Suprapubic skin (tissue), 4 donors: ENCODE results near the gene SKA3. TPM values are rescaled to one million over a fixed set of nuclear protein-coding genes. Genes with fewer than 3 reads are reported as not detected.
A peak's percentile ranks its signal among the peaks of the same experiment; 100 is the strongest.

Experiments used
- DNase-seq, 2 donors: peaks; one replicate each; pipeline ENCODE4 v3.0.0-alpha.2; 2019; ENCODE audit warnings: low spot score in 2 of 2
- H3K27ac ChIP-seq: fragments of 200-600 bp; sonication (generic); one replicate; pipeline ENCODE4 v1.5.1; 2019
- H3K27me3 ChIP-seq: fragments of 200-600 bp; sonication (generic); one replicate; pipeline ENCODE4 v1.5.1; 2019
- H3K36me3 ChIP-seq: fragments of 200-600 bp; sonication (generic); one replicate; pipeline ENCODE4 v1.5.1; 2019
- H3K4me1 ChIP-seq: fragments of 200-600 bp; sonication (generic); one replicate; pipeline ENCODE4 v1.5.1; 2019
- H3K4me3 ChIP-seq: fragments of 200-600 bp; sonication (generic); one replicate; pipeline ENCODE4 v1.5.1; 2019; ENCODE audit warnings: mild to moderate bottlenecking
- H3K9me3 ChIP-seq: fragments of 200-600 bp; sonication (generic); one replicate; pipeline ENCODE4 v1.5.1; 2019
- CTCF ChIP-seq, 2 donors: fragments of 200-600 bp in 1 of 2; fragments of 450-650 bp in 1 of 2; sonication (generic) in 1 of 2; IDR thresholded peaks; one replicate each; pipeline ENCODE4 v1.5.1; 2016 to 2019; ENCODE audit warnings: antibody characterized with exemption in 2 of 2, mild to moderate bottlenecking in 1 of 2, moderate library complexity in 1 of 2
- EP300 ChIP-seq: sonication (generic); formaldehyde crosslinking; IDR thresholded peaks from one replicate; pipeline ENCODE4 v1.6.1; 2017; ENCODE audit warnings: antibody characterized with exemption
- POLR2A ChIP-seq, 2 donors: fragments of 450-650 bp; IDR thresholded peaks; one replicate each; pipeline ENCODE4 v1.6.1; 2017; ENCODE audit warnings: antibody characterized with exemption in 2 of 2, mild to moderate bottlenecking in 2 of 2, moderate library complexity in 2 of 2
- POLR2AphosphoS5 ChIP-seq, 3 donors: sonication (generic); formaldehyde crosslinking; IDR thresholded peaks; one replicate each; pipeline ENCODE4 v1.6.1; 2017; ENCODE audit warnings: antibody characterized with exemption in 3 of 3
- WGBS: methylation state at CpG from one replicate; pipeline ENCODE4 v1.1.5; 2018; 5-methylcytosine and 5-hydroxymethylcytosine counted together
- total RNA-seq, 4 donors: library from RNA; depleted of rRNA; stranded (reverse); fragments of >200 nt; gene quantifications; one replicate each; pipeline ENCODE4 v1.1.0, GENCODE V29; 2016

SKA3 gene
- total RNA-seq, 4 donors from 2014 or later: 0.95 to 3.0 (median 2.2) TPM

- Histone ChIP-seq H3K4me3 (no peak overlapping the region), H3K4me1 (peaks cover 3% of the 10 kb centered on the region), H3K27me3 (no peaks in the 10 kb centered on the region), H3K27ac (no peak overlapping the region), H3K36me3 (no peaks in the 10 kb centered on the region), H3K9me3 (no peaks in the 10 kb centered on the region)
- DNase-seq: no peak
- 57% methylated on average over 5 of the region's 5 CpGs for WGBS
- TF ChIP-seq CTCF (IDR thresholded peaks at IDR 0.05) (no peak), POLR2A (IDR thresholded peaks at IDR 0.05) (no peak), POLR2AphosphoS5 (IDR thresholded peaks at IDR 0.05) (no peak), EP300 (no peak)
Observed at GRCh38 chr13:21134475-21134874, 41.9 kb downstream of the SKA3 start.

GRCh38 chr13:21133077-21133476 is 43.3 kb downstream of the SKA3 start:
- no peak for TF ChIP-seq POLR2AphosphoS5 (IDR thresholded peaks at IDR 0.05)
- no peak for TF ChIP-seq CTCF (IDR thresholded peaks at IDR 0.05)
- no peak for TF ChIP-seq EP300
- TF ChIP-seq POLR2A (IDR thresholded peaks at IDR 0.05): no peak
- no peaks in the 10 kb centered on the region for H3K27me3 ChIP-seq
- H3K4me3 ChIP-seq: no peak overlapping the region
- no peak overlapping the region for H3K27ac ChIP-seq
- no peaks in the 10 kb centered on the region for H3K4me1 ChIP-seq
- no peak for DNase-seq
- WGBS: 83% methylated on average over 3 of the region's 3 CpGs
- no peaks in the 10 kb centered on the region for H3K36me3 ChIP-seq
- no peaks in the 10 kb centered on the region for H3K9me3 ChIP-seq

- TF ChIP-seq EP300 (no peak), CTCF (IDR thresholded peaks at IDR 0.05) (no peak), POLR2AphosphoS5 (IDR thresholded peaks at IDR 0.05) (no peak), POLR2A (IDR thresholded peaks at IDR 0.05) (no peak)
- Histone ChIP-seq H3K9me3 (no peaks in the 10 kb centered on the region), H3K36me3 (no peaks in the 10 kb centered on the region), H3K27ac (no peak overlapping the region), H3K4me1 (no peaks in the 10 kb centered on the region), H3K27me3 (no peaks in the 10 kb centered on the region), H3K4me3 (no peak overlapping the region)
- whole genome bisulfite sequencing: 85% methylated on average over 2 of the region's 2 CpGs
- no peak for DNase-seq
Observed at GRCh38 chr13:21130116-21130515, 46.2 kb downstream of the SKA3 start.

GRCh38 chr13:21124852-21125251 is 51.5 kb downstream of the SKA3 start:
- WGBS: 37% methylated on average over 7 of the region's 7 CpGs
- no peaks in the 10 kb centered on the region for H3K9me3 ChIP-seq
- H3K36me3 ChIP-seq: no peaks in the 10 kb centered on the region
- H3K4me3 ChIP-seq: no peak overlapping the region
- no peak overlapping the region for H3K27ac ChIP-seq
- no peaks in the 10 kb centered on the region for H3K27me3 ChIP-seq
- TF ChIP-seq POLR2AphosphoS5 (IDR thresholded peaks at IDR 0.05) (no peak), CTCF (IDR thresholded peaks at IDR 0.05) (no peak), EP300 (no peak), POLR2A (IDR thresholded peaks at IDR 0.05) (no peak)
- H3K4me1 ChIP-seq: no peaks in the 10 kb centered on the region
- peak in 1 of 2 donors; percentile 47 for DNase-seq

GRCh38 chr13:21123956-21124355 is 52.4 kb downstream of the SKA3 start:
- H3K27ac ChIP-seq: no peak overlapping the region
- no peak overlapping the region for H3K4me3 ChIP-seq
- H3K9me3 ChIP-seq: no peaks in the 10 kb centered on the region
- no peaks in the 10 kb centered on the region for H3K36me3 ChIP-seq
- no peak for TF ChIP-seq POLR2A (IDR thresholded peaks at IDR 0.05)
- TF ChIP-seq EP300: no peak
- no peak for TF ChIP-seq POLR2AphosphoS5 (IDR thresholded peaks at IDR 0.05)
- TF ChIP-seq CTCF (IDR thresholded peaks at IDR 0.05): no peak
- 86% methylated on average over 8 of the region's 8 CpGs for WGBS
- H3K4me1 ChIP-seq: no peaks in the 10 kb centered on the region
- no peaks in the 10 kb centered on the region for H3K27me3 ChIP-seq
- peak in 1 of 2 donors; percentile 18 for DNase-seq
